Gastrocnemius medialis (tissue), 4 donors: ENCODE results near the gene NPAS3. TPM values are rescaled to one million over a fixed set of nuclear protein-coding genes. Genes with fewer than 3 reads are reported as not detected.

Source experiments
- ATAC-seq, 2 donors: fragments of 150-250 bp; one replicate each; pipeline ENCODE4 v1.9.1; 2016
- DNase-seq, 2 donors: peaks; one replicate each; pipeline ENCODE4 v3.0.0-alpha.2; 2019
- H3K27ac ChIP-seq, 4 donors: fragments of 200-600 bp; sonication (generic); 1 replicate in 1 of 4; 2 replicates in 3 of 4; pipeline ENCODE4 v1.5.1; 2016 to 2018; ENCODE audit warnings: mild to moderate bottlenecking in 2 of 4, moderate library complexity in 1 of 4
- H3K27me3 ChIP-seq, 3 donors: fragments of 200-600 bp; sonication (generic) in 2 of 3; 1 replicate in 1 of 3; 2 replicates in 2 of 3; pipeline versions ENCODE4 v1.5.1 to v1.6.0; 2016 to 2019; ENCODE audit warnings: mild to moderate bottlenecking in 1 of 3, moderate library complexity in 1 of 3
- H3K36me3 ChIP-seq, 2 donors: fragments of 200-600 bp; sonication (generic) in 1 of 2; one replicate each; pipeline ENCODE4 v1.5.1; 2017 to 2018
- H3K4me1 ChIP-seq, 2 donors: fragments of 200-600 bp; sonication (generic) in 1 of 2; one replicate each; pipeline ENCODE4 v1.5.1; 2016 to 2017; ENCODE audit warnings: mild to moderate bottlenecking in 2 of 2
- H3K4me3 ChIP-seq, 4 donors: fragments of 200-600 bp; sonication (generic) in 3 of 4; 1 replicate in 1 of 4; 2 replicates in 3 of 4; pipeline ENCODE4 v1.5.1; 2016 to 2019; ENCODE audit warnings: mild to moderate bottlenecking in 2 of 4
- H3K9me3 ChIP-seq, 3 donors: fragments of 200-600 bp; sonication (generic) in 2 of 3; 1 replicate in 1 of 3; 2 replicates in 2 of 3; pipeline ENCODE4 v1.5.1; 2016 to 2019
- CTCF ChIP-seq, 5 experiments: fragments of 450-650 bp in 3 of 5; fragments of 200-600 bp in 2 of 5; sonication (generic) in 2 of 5; IDR thresholded peaks in 4 of 5; conservative IDR thresholded peaks in 1 of 5; 1 replicate in 4 of 5; 2 replicates in 1 of 5; pipeline ENCODE4 v1.5.1; 2016 to 2019; ENCODE audit warnings: antibody characterized with exemption in 5 of 5, mild to moderate bottlenecking in 3 of 5, moderate library complexity in 3 of 5
- POLR2A ChIP-seq, 2 donors: fragments of 450-650 bp; IDR thresholded peaks; one replicate each; pipeline ENCODE4 v1.6.1; 2017; ENCODE audit warnings: antibody characterized with exemption in 2 of 2, mild to moderate bottlenecking in 2 of 2, moderate library complexity in 2 of 2
- in situ Hi-C, 4 donors: fragments of 200-750 bp; cut with MboI; loops; one replicate each; pipeline versions ENCODE4 v1.15.0 to v1.8.0; 2017; ENCODE audit warnings: low sequenced_read_pairs in 4 of 4
- intact Hi-C: fragments of 100-400 bp; cut with DNase I; formaldehyde crosslinking; loops from one replicate; pipeline ENCODE4 v1.15.1; 2023; ENCODE audit warnings: low total_unique reads
- total RNA-seq, 4 donors: library from RNA; depleted of rRNA; stranded (reverse); fragments of >200 nt; gene quantifications; one replicate each; pipeline versions ENCODE4 v1.1.0 to v1.2.3, GENCODE V29; 2016

Gene NPAS3
- total RNA-seq, 4 donors from 2014 or later, result 0.82 to 1.00 TPM; not detected in 2

GRCh38 chr14:33359288-33359881, 420.7 kb downstream of the NPAS3 start:
- ATAC-seq (no peak), DNase-seq (no peak)
- intact Hi-C loops, result no loop called here
- Histone ChIP-seq H3K4me1 (no peaks in the 10 kb centered on the region), H3K9me3 (no peaks in the 10 kb centered on the region), H3K36me3 (no peaks in the 10 kb centered on the region), H3K4me3 (no peak overlapping the region), H3K27ac (no peak overlapping the region), H3K27me3 (no peaks in the 10 kb centered on the region)
- in situ Hi-C loops, result no loop called here
- TF ChIP-seq POLR2A (IDR thresholded peaks at IDR 0.05) (no peak), CTCF (IDR thresholded peaks at IDR 0.05 in 4 of 5, conservative IDR thresholded peaks at IDR 0.05 in 1 of 5) (no peak)

GRCh38 chr14:33362934-33363333, 424.3 kb downstream of the NPAS3 start:
- ATAC-seq (no peak), DNase-seq (no peak)
- Histone ChIP-seq H3K4me3 (no peak overlapping the region), H3K27ac (no peak overlapping the region), H3K27me3 (no peaks in the 10 kb centered on the region), H3K9me3 (no peaks in the 10 kb centered on the region), H3K36me3 (no peaks in the 10 kb centered on the region), H3K4me1 (no peaks in the 10 kb centered on the region)
- in situ Hi-C loops, result no loop called here
- intact Hi-C loops, result no loop called here
- TF ChIP-seq CTCF (IDR thresholded peaks at IDR 0.05 in 4 of 5, conservative IDR thresholded peaks at IDR 0.05 in 1 of 5) (no peak), POLR2A (IDR thresholded peaks at IDR 0.05) (no peak)

GRCh38 chr14:33363682-33364081, 425.0 kb downstream of the NPAS3 start:
- H3K9me3 ChIP-seq, result no peaks in the 10 kb centered on the region
- no peak for TF ChIP-seq POLR2A (IDR thresholded peaks at IDR 0.05)
- no peak for TF ChIP-seq CTCF (IDR thresholded peaks at IDR 0.05 in 4 of 5, conservative IDR thresholded peaks at IDR 0.05 in 1 of 5)
- H3K27ac ChIP-seq, result no peak overlapping the region
- no peak for DNase-seq
- in situ Hi-C loops (no loop called here), intact Hi-C loops (no loop called here)
- H3K4me3 ChIP-seq, result no peak overlapping the region
- no peaks in the 10 kb centered on the region for H3K4me1 ChIP-seq
- no peaks in the 10 kb centered on the region for H3K27me3 ChIP-seq
- no peaks in the 10 kb centered on the region for H3K36me3 ChIP-seq
- no peak for ATAC-seq

- Histone ChIP-seq H3K36me3 (no peaks in the 10 kb centered on the region), H3K9me3 (no peaks in the 10 kb centered on the region), H3K27ac (no peak overlapping the region), H3K4me1 (no peaks in the 10 kb centered on the region), H3K4me3 (no peak overlapping the region), H3K27me3 (no peaks in the 10 kb centered on the region)
- TF ChIP-seq CTCF (IDR thresholded peaks at IDR 0.05 in 4 of 5, conservative IDR thresholded peaks at IDR 0.05 in 1 of 5) (no peak), POLR2A (IDR thresholded peaks at IDR 0.05) (no peak)
- in situ Hi-C loops, result no loop called here
- ATAC-seq, result no peak
- DNase-seq, result no peak
- intact Hi-C loops, result no loop called here
Observed at GRCh38 chr14:33364466-33364865, 425.8 kb downstream of the NPAS3 start.

- Histone ChIP-seq H3K9me3 (no peaks in the 10 kb centered on the region), H3K4me1 (peaks cover 0 to 3% of the 10 kb centered on the region in 2 donors), H3K36me3 (no peaks in the 10 kb centered on the region), H3K27ac (no peak overlapping the region), H3K27me3 (no peaks in the 10 kb centered on the region), H3K4me3 (no peak overlapping the region)
- no peak for ATAC-seq
- intact Hi-C loops, result no loop called here
- TF ChIP-seq CTCF (IDR thresholded peaks at IDR 0.05 in 4 of 5, conservative IDR thresholded peaks at IDR 0.05 in 1 of 5) (no peak), POLR2A (IDR thresholded peaks at IDR 0.05) (no peak)
- in situ Hi-C loops, result no loop called here
- no peak for DNase-seq
Observed at GRCh38 chr14:33369041-33369440, 430.4 kb downstream of the NPAS3 start.
